HG02973 (cell line): ENCODE data around the gene TENT4A.

ENCODE experiments used
- ATAC-seq: cut with Tn5 transposase; IDR thresholded peaks from one replicate; pipeline ENCODE4 v1.9.1; 2021; ENCODE audit warnings: moderate library complexity; ENCODE audit not compliant: unreplicated experiment

The TENT4A gene

DNA sequence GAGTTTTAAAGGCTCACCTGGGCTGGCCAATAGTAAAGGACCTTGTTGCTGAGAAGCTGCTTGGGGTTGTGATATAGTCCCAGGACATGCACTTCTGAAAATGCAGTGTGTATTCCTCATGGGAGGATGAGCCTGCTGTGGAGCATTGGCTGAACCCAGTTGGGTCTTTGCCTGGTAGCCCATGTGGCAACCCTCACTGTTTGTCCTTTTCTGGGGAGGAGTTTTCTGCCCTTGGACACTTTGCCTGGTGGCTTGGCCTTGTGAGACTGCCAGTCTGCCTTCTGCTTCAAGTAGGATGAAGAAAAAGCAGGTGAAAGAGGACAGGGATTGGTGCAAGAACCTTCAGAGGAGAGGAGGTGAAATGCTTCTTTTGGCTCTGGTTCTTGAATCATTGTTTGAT lies 4.0 kb downstream of the TENT4A start:
- no peak for ATAC-seq

- no peak for ATAC-seq
Observed at GRCh38 chr5:6717687-6718086, 4.5 kb downstream of the TENT4A start.

DNA sequence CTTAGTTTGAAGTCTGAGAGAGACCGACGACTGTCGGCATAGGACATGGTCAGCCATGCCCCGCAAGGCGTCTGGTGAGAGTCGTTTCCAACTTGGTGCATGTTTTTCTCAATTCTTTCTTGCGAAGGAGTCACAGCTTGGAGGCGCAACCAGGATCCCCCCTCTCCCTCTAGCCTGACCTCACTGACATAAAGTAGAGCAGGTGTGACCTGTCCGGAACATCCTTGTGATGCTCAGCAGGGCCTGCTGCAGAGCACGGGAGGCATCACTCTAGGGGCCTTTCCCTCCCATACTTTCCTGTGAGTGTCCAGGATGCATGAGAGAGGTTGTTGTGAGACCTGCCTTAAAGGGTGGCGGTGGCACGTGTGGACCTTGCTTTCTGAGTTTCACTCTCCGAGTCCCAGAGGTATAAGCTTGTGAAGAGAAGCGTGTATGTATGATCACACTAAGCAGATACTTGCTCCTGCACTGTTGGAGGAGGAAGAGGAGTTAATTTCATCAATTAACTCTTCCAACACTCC lies 5.0 kb downstream of the TENT4A start:
- ATAC-seq, result no peak

GRCh38 chr5:6718718-6719117 lies 5.5 kb downstream of the TENT4A start:
- ATAC-seq, result no peak

- ATAC-seq, result no peak
Observed at GRCh38 chr5:6719417-6719816, 6.2 kb downstream of the TENT4A start.

DNA sequence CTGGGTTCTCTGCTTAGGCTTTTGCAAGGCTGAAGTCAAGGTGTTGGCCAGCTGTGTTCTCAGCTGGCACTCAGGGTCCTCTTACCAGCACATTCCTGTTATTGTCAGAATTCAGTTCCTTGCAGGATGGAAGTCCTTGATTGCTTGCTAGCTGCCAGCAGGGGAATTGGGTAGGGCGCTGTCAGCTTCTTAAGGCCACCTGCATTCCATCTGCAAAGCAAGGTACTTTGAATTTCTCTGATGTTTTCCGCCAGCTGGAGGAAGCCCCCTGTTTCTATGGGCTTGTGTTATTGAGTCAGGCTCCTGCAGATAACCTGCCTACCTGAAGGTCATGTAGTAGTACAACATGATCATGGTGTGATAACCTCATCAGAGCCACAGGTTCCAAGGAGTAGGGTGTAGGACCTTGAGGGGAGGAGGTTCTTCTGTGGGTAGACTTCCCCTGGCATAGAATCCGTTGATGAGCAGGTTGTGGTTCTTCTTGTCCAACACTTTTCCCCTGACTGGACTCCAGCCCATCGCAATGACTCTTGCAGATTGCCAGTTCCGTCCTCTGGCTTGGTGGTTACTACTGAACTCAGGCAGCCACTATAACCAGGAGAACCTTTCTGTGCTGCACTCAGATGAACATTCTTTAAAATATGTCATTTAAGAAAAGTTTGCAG lies 6.8 kb downstream of the TENT4A start:
- ATAC-seq, result no peak

DNA sequence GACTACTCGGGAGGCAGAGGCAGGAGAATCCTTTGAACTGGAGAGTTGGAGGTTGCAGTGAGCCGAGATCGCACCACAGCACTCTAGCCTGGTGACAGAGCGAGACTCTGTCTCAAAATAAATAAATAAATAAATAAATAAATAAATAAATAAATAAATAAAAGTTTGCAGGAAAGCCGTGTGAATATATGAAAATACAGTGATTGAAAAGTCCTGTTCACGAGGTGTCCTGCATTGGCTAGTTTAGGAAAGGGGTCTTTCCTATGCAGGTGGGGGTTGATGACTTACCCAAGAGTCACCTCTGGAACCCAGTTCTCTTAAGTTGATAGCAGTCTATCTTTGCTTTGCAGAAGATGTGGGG lies 7.3 kb downstream of the TENT4A start:
- ATAC-seq, result no peak

DNA sequence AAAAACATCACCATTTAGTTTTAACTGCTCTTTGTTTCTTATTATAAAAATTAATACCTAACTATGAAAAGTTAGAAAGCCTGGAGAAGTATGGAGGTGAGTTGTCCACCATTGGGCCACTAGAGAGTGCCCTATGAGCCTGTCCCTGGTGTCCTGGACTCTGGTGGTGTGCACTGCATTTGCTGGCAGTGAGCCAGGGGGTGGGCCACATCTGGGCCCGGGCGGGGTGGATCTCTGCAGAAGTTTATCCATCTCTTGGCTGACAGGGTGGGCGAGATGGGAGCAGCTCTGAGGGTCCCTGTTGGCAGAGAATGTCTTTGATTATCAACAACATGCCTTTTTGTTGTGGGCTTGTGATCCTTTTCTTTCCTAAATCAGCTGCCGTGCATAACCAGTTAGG lies 8.2 kb downstream of the TENT4A start:
- ATAC-seq, result no peak

DNA sequence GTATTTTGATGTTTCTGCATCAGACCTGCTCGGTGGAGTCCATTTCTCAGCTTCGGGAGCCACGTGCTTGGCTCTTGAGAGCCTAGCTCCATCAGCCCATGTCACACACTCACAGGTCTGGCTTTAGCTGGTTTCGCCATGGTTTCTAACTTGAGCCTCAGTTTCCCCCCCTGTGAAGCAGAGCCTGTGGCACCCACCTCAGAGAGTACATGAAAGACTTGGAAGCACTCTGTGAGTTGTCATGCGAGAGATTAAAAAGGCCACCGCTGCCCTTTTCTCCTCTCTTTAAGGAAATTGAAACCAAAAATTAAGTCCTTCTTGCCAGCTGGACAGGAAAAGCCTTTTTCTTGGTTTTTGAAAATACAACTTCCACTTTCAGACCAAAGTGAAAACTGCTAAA lies 8.8 kb downstream of the TENT4A start:
- ATAC-seq, result peak; percentile 32

GRCh38 chr5:6723122-6723815 lies 10.0 kb downstream of the TENT4A start:
- ATAC-seq, result no peak

- no peak for ATAC-seq
Observed at GRCh38 chr5:6723816-6724300, 10.6 kb downstream of the TENT4A start.

- ATAC-seq, result no peak
Observed at GRCh38 chr5:6724321-6724929, 11.2 kb downstream of the TENT4A start.

DNA sequence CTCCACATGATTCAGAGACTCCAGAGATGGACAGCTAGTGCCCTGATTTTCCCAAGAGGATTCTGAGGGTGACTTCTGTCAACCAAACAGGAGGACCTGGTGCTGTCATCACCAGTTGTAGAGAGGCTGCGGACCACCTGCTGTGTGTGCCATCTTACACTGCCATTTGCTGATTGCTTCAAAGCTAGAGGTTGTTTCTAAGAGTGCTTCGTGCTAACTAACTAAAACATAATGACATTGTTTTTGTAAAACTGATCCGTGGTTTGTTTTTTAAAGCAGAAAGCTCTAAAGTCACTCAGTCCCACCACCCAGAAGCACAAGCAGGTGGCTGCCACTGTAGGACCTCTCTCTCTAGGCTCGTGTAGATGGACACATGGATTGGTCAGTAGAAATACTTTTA lies 12.2 kb downstream of the TENT4A start:
- no peak for ATAC-seq

GRCh38 chr5:6726006-6726405 lies 12.8 kb downstream of the TENT4A start:
- ATAC-seq, result no peak

DNA sequence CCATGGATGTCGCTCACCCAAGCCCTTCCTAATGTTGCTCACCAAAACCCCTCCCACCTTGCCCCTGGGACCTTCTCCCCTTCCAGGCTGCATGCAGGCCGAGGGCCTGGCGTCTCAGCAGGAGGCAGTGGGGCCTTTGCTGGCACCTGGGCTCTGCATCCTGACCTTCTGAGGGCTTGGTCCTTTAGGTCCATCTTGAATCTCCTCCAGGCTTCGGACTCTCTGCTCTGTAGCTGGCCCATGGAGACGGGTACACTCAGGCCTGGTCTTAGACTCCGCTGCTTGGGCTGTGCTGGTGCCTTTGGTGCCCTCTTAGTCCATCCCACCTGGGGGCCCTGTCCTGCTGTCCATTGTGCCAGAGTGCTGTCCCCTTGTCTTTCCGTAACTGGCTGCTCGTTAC lies 14.0 kb downstream of the TENT4A start:
- ATAC-seq, result no peak

DNA sequence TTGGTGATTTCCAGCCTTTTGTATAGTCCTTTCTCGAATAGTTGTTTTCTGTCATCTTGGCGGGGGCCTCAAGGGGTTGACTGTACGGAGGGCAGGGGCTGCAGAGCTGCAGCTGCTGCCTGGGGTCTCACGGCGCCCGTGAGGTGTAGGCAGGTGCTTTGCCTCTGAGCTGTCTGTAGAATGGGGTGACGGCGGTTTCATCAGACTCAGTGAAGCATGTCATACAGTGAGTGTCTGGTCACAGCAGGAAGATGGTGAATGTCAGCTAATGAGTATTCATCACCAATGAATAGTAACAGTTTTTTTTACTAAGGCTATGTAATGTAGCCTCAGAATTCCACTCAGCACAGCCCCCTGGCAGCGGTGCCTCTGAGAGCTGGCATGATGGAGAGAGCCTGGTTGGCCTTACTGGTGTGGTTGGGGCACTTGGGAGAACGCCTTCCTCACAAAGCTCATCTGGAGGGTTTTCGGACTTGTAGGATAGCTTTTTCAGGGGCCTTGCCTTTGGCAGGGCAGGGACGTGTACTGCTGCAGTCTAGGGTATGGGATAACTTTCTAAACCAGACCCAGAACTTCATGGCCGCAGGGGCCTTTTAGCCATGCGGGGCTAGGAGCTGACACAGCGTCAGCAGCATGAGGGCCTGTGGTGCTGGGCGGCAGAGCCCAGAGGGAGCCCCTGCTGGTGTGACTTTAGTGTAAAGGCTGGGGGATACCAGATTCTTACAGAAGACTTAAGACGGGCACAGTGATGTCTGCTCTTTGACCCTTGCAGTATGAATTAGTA lies 15.0 kb downstream of the TENT4A start:
- peak; percentile 58 for ATAC-seq

GRCh38 chr5:6728795-6729183 lies 15.6 kb downstream of the TENT4A start:
- no peak for ATAC-seq

GRCh38 chr5:6729386-6730310 lies 16.4 kb downstream of the TENT4A start:
- no peak for ATAC-seq

GRCh38 chr5:6730407-6730806 lies 17.2 kb downstream of the TENT4A start:
- no peak for ATAC-seq

DNA sequence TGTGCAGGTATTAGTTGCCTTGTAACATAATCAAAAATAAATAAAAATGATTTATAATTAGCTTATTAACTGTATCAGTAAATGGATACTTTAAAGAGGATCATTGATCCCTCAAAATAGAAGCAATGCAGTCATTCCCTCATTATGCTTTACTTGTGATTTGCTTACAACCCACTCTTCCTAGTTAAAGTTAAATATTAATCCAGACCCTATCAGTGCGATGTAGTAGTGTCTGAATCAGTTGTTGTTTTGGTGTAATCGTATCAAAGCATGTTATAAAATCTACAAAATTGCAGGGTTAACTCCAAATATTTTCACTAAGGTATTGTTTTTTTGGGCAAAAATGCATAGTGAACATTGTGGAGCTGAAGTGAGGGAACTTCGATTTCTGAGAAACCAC lies 17.6 kb downstream of the TENT4A start:
- no peak for ATAC-seq
